SK-N-SH treated with all-trans-retinoic acid at 6 μM for 48 hours (cell line): Measurements from ENCODE around the gene MYADM.
A peak's percentile ranks its signal among the peaks of the same experiment; 100 is the strongest.

Experiments
- ATAC-seq: fragments of 200-7000 bp; cut with Tn5 transposase; 3 replicates; pipeline ENCODE4 v1.9.1; 2020; ENCODE audit warnings: mild to moderate bottlenecking, moderate library complexity
- ARNTL ChIP-seq: fragments of 450-650 bp; formaldehyde crosslinking; IDR thresholded peaks from 2 replicates; pipeline ENCODE4 v1.5.0; 2020; ENCODE audit warnings: low read depth, mild to moderate bottlenecking, moderate library complexity, borderline replicate concordance
- BACH2 ChIP-seq: fragments of 250-450 bp; sonication (Bioruptor Pico); IDR thresholded peaks from 2 replicates; pipeline ENCODE4 v1.9.0; 2021; ENCODE audit warnings: mild to moderate bottlenecking, borderline replicate concordance
- CSDC2 ChIP-seq: fragments of 250-450 bp; sonication (Bioruptor Pico); IDR thresholded peaks from 2 replicates; pipeline ENCODE4 v1.5.0; 2020; ENCODE audit warnings: mild to moderate bottlenecking, moderate library complexity
- ESRRG ChIP-seq: fragments of 250-450 bp; sonication (Bioruptor Pico); IDR thresholded peaks from 2 replicates; pipeline ENCODE4 v1.6.1; 2021; ENCODE audit warnings: mild to moderate bottlenecking
- ISL1 ChIP-seq: fragments of 250-450 bp; sonication (Bioruptor Pico); IDR thresholded peaks from 2 replicates; pipeline ENCODE4 v2.1.2; 2022; ENCODE audit warnings: mild to moderate bottlenecking, moderate library complexity
- POU6F1 ChIP-seq: fragments of 250-450 bp; sonication (Bioruptor Pico); IDR thresholded peaks from 2 replicates; pipeline ENCODE4 v1.8.0; 2021; ENCODE audit warnings: low read depth, mild to moderate bottlenecking, moderate library complexity, borderline replicate concordance
- PPARA ChIP-seq: fragments of 250-450 bp; sonication (Bioruptor Pico); IDR thresholded peaks from 2 replicates; pipeline ENCODE4 v1.5.0; 2020; ENCODE audit warnings: mild to moderate bottlenecking, borderline replicate concordance
- TOX ChIP-seq: fragments of 250-450 bp; sonication (Bioruptor Pico); IDR thresholded peaks from 2 replicates; pipeline ENCODE4 v1.8.0; 2021; ENCODE audit warnings: mild to moderate bottlenecking, moderate library complexity, borderline replicate concordance
- ZC3H10 ChIP-seq: fragments of 250-450 bp; sonication (Bioruptor Pico); IDR thresholded peaks from 2 replicates; pipeline ENCODE4 v1.5.1; 2021; ENCODE audit warnings: mild to moderate bottlenecking, moderate library complexity
- ZNF565 ChIP-seq: fragments of 450-650 bp; formaldehyde crosslinking; conservative IDR thresholded peaks from 2 replicates; pipeline ENCODE4 v1.5.0; 2020; ENCODE audit warnings: low read depth, mild to moderate bottlenecking, moderate library complexity
- ZNF70 ChIP-seq: fragments of 450-650 bp; formaldehyde crosslinking; IDR thresholded peaks from 2 replicates; pipeline ENCODE4 v1.5.0; 2020; ENCODE audit warnings: mild to moderate bottlenecking, moderate library complexity
- ZNF8 ChIP-seq: fragments of 450-650 bp; formaldehyde crosslinking; IDR thresholded peaks from 2 replicates; pipeline ENCODE4 v1.5.0; 2020; ENCODE audit warnings: mild to moderate bottlenecking, moderate library complexity
- TF ChIP-seq, protein P1 (sequence below): fragments of 250-450 bp; sonication (Bioruptor Pico); IDR thresholded peaks from 2 replicates; pipeline ENCODE4 v1.5.0; 2020; ENCODE audit warnings: mild to moderate bottlenecking, moderate library complexity
- TF ChIP-seq, protein P2 (sequence below): fragments of 250-450 bp; sonication (Bioruptor Pico); IDR thresholded peaks from 2 replicates; pipeline ENCODE4 v1.5.1; 2020; ENCODE audit warnings: low read depth, mild to moderate bottlenecking, moderate library complexity
- TF ChIP-seq, protein P3 (sequence below): fragments of 250-450 bp; sonication (Bioruptor Pico); IDR thresholded peaks from 2 replicates; pipeline ENCODE4 v1.8.0; 2020; ENCODE audit warnings: mild to moderate bottlenecking, moderate library complexity, borderline replicate concordance
- TF ChIP-seq, protein P4 (sequence below): fragments of 250-450 bp; sonication (Bioruptor Pico); IDR thresholded peaks from 2 replicates; pipeline ENCODE4 v1.5.1; 2021; ENCODE audit warnings: mild to moderate bottlenecking, moderate library complexity

The MYADM gene

GRCh38 chr19:53875602-53876325 lies 8.1 kb downstream of the MYADM start (continued):
- no peak for TF ChIP-seq ESRRG (CRISPR knock-in tag)
- TF ChIP-seq, all 23 proteins: peak for 0

DNA sequence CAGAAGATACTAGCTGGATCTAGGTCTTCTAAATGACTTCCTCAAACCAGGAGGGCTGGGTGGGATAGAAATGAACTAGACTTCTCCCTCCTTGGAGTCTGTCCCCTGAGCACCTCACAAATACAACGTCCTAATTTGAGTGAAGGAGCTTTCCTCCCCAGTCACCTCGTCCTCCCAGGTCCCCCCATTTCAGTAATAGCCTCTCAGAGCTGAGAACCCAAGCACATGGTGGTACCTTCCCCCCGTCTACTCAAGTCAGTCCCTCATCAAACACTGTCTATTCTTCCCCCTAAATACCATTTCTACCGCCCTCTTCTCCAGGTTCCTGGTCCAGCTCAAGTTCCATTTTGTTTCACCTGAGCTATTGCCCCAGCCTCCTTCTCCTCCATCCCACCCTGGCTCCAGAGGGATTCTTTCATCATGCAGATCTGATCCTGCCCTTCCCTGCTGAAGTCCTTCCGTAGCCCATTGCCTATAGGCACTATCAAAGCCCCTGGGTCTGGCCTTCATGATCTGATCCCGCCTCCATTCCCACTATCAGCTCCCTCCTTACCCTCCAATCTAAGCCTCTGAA lies 9.1 kb downstream of the MYADM start:
- ATAC-seq = no peak
- TF ChIP-seq, protein P1, sequence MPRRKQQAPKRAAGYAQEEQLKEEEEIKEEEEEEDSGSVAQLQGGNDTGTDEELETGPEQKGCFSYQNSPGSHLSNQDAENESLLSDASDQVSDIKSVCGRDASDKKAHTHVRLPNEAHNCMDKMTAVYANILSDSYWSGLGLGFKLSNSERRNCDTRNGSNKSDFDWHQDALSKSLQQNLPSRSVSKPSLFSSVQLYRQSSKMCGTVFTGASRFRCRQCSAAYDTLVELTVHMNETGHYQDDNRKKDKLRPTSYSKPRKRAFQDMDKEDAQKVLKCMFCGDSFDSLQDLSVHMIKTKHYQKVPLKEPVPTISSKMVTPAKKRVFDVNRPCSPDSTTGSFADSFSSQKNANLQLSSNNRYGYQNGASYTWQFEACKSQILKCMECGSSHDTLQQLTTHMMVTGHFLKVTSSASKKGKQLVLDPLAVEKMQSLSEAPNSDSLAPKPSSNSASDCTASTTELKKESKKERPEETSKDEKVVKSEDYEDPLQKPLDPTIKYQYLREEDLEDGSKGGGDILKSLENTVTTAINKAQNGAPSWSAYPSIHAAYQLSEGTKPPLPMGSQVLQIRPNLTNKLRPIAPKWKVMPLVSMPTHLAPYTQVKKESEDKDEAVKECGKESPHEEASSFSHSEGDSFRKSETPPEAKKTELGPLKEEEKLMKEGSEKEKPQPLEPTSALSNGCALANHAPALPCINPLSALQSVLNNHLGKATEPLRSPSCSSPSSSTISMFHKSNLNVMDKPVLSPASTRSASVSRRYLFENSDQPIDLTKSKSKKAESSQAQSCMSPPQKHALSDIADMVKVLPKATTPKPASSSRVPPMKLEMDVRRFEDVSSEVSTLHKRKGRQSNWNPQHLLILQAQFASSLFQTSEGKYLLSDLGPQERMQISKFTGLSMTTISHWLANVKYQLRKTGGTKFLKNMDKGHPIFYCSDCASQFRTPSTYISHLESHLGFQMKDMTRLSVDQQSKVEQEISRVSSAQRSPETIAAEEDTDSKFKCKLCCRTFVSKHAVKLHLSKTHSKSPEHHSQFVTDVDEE (CRISPR knock-in tag) = no peak
- no peak for TF ChIP-seq ZNF8 (CRISPR knock-in tag)
- TF ChIP-seq, protein P2, sequence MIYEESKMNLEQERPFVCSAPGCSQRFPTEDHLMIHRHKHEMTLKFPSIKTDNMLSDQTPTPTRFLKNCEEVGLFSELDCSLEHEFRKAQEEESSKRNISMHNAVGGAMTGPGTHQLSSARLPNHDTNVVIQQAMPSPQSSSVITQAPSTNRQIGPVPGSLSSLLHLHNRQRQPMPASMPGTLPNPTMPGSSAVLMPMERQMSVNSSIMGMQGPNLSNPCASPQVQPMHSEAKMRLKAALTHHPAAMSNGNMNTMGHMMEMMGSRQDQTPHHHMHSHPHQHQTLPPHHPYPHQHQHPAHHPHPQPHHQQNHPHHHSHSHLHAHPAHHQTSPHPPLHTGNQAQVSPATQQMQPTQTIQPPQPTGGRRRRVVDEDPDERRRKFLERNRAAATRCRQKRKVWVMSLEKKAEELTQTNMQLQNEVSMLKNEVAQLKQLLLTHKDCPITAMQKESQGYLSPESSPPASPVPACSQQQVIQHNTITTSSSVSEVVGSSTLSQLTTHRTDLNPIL (CRISPR knock-in tag) = no peak
- TF ChIP-seq ZNF565 (CRISPR knock-in tag) = no peak
- no peak for TF ChIP-seq PPARA
- TF ChIP-seq ZNF70 (CRISPR knock-in tag) = no peak
- TF ChIP-seq TOX (CRISPR knock-in tag) = no peak
- no peak for TF ChIP-seq BACH2 (CRISPR knock-in tag)
- no peak for TF ChIP-seq CSDC2

DNA sequence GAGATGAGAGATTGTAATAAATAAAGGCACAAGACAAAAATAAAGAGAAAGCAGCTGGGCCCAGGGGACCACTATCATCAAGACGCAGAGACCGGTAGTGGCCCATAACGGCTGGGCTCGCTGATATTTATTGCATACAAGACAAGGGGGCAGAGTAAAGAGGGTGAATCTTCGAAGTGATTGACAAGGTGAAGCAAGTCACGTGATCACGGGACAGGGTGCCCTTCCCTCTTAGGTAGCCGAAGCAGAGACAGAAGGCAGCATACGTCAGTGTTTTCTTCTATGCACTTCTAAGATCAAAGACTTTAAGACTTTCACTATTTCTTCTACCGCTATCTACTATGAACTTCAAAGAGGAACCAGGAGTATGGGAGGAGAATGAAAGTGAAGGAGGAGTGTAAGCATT lies 9.7 kb downstream of the MYADM start:
- TF ChIP-seq, protein P3, sequence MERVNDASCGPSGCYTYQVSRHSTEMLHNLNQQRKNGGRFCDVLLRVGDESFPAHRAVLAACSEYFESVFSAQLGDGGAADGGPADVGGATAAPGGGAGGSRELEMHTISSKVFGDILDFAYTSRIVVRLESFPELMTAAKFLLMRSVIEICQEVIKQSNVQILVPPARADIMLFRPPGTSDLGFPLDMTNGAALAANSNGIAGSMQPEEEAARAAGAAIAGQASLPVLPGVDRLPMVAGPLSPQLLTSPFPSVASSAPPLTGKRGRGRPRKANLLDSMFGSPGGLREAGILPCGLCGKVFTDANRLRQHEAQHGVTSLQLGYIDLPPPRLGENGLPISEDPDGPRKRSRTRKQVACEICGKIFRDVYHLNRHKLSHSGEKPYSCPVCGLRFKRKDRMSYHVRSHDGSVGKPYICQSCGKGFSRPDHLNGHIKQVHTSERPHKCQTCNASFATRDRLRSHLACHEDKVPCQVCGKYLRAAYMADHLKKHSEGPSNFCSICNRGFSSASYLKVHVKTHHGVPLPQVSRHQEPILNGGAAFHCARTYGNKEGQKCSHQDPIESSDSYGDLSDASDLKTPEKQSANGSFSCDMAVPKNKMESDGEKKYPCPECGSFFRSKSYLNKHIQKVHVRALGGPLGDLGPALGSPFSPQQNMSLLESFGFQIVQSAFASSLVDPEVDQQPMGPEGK (CRISPR knock-in tag) = peak; percentile 56; the same call in 1 of the 2 replicates
- no peak for TF ChIP-seq POU6F1
- TF ChIP-seq, protein P2 (CRISPR knock-in tag) = no peak
- no peak for ATAC-seq

GRCh38 chr19:53878776-53879139 lies 11.1 kb downstream of the MYADM start:
- peak; percentile 20 for ATAC-seq
- TF ChIP-seq, protein P2 (CRISPR knock-in tag) = no peak
- TF ChIP-seq, protein P4, sequence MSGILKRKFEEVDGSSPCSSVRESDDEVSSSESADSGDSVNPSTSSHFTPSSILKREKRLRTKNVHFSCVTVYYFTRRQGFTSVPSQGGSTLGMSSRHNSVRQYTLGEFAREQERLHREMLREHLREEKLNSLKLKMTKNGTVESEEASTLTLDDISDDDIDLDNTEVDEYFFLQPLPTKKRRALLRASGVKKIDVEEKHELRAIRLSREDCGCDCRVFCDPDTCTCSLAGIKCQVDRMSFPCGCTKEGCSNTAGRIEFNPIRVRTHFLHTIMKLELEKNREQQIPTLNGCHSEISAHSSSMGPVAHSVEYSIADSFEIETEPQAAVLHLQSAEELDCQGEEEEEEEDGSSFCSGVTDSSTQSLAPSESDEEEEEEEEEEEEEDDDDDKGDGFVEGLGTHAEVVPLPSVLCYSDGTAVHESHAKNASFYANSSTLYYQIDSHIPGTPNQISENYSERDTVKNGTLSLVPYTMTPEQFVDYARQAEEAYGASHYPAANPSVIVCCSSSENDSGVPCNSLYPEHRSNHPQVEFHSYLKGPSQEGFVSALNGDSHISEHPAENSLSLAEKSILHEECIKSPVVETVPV (CRISPR knock-in tag) = no peak
- TF ChIP-seq ARNTL (CRISPR knock-in tag) (no peak), ZC3H10 (CRISPR knock-in tag) (no peak), ISL1 (no peak), ZNF70 (CRISPR knock-in tag) (no peak), ESRRG (CRISPR knock-in tag) (no peak), ZNF565 (CRISPR knock-in tag) (no peak)
- TF ChIP-seq, protein P1 (CRISPR knock-in tag) = no peak
- TF ChIP-seq, protein P3 (CRISPR knock-in tag) = no peak
